EH (cell line): ENCODE data around the gene C1QTNF5.
"Not testable (repeated sequence)": the region's sequence is repeated elsewhere in the genome, so short reads cannot be mapped to it uniquely, and the experiment has no call there.

ENCODE experiments used
- DNase-seq: peaks from one replicate; pipeline ENCODE4 v3.0.0-alpha.2; 2015; ENCODE audit warnings: low read depth

The C1QTNF5 gene

GRCh38 chr11:119340335-119341221 is at the start of gene C1QTNF5:
C1QTNF5 (minus strand) TSS chr11:119340883; CDS start chr11:119340397, 486 bp downstream.
- peak; percentile 91 for DNase-seq

- DNase-seq, result no peak
Observed at GRCh38 chr11:119389611-119390254, 49.0 kb upstream of the C1QTNF5 start.

- no peak for DNase-seq
Observed at GRCh38 chr11:119388103-119388502, 47.4 kb upstream of the C1QTNF5 start.

GRCh38 chr11:119384332-119384731 is 43.6 kb upstream of the C1QTNF5 start:
- DNase-seq, result no peak

- not testable (repeated sequence) for DNase-seq
Observed at GRCh38 chr11:119382513-119382912, 41.8 kb upstream of the C1QTNF5 start.

- no peak for DNase-seq
Observed at GRCh38 chr11:119382101-119382500, 41.4 kb upstream of the C1QTNF5 start.

GRCh38 chr11:119381181-119381988 is 40.7 kb upstream of the C1QTNF5 start, which contains the start of gene USP2:
USP2 (minus strand) TSS chr11:119381690; CDS start chr11:119373480, 8,210 bp downstream.
- peak; percentile 96 for DNase-seq

GRCh38 chr11:119380827-119381180 is 40.1 kb upstream of the C1QTNF5 start:
- no peak for DNase-seq

GRCh38 chr11:119380160-119380826 is 39.6 kb upstream of the C1QTNF5 start:
- DNase-seq, result no peak

GRCh38 chr11:119378851-119379465 is 38.3 kb upstream of the C1QTNF5 start:
- no peak for DNase-seq

GRCh38 chr11:119377961-119378667 is 37.4 kb upstream of the C1QTNF5 start:
- DNase-seq, result no peak

- no peak for DNase-seq
Observed at GRCh38 chr11:119377112-119377901, 36.6 kb upstream of the C1QTNF5 start.

GRCh38 chr11:119376197-119376847 is 35.6 kb upstream of the C1QTNF5 start:
- no peak for DNase-seq

GRCh38 chr11:119375337-119376196 is 34.9 kb upstream of the C1QTNF5 start:
- DNase-seq, result peak; percentile 78

GRCh38 chr11:119374632-119375336 is 34.1 kb upstream of the C1QTNF5 start:
- DNase-seq, result peak; percentile 42

- peak; percentile 82 for DNase-seq
Observed at GRCh38 chr11:119373921-119374631, 33.4 kb upstream of the C1QTNF5 start.
